Stimulated activated CD8-positive, alpha-beta memory T cell treated with anti-CD3 and anti-CD28 coated beads, Interleukin-12 subunit alpha, Interleukin-12 subunit beta, amount 100 ng/mL, for 24 hours (primary cell): Measurements from ENCODE around the gene GRM1.

Experiments used
- DNase-seq: peaks from one replicate; pipeline ENCODE4 v3.0.0-alpha.2; 2020; ENCODE audit errors: extremely low read depth

GRM1 gene

DNA sequence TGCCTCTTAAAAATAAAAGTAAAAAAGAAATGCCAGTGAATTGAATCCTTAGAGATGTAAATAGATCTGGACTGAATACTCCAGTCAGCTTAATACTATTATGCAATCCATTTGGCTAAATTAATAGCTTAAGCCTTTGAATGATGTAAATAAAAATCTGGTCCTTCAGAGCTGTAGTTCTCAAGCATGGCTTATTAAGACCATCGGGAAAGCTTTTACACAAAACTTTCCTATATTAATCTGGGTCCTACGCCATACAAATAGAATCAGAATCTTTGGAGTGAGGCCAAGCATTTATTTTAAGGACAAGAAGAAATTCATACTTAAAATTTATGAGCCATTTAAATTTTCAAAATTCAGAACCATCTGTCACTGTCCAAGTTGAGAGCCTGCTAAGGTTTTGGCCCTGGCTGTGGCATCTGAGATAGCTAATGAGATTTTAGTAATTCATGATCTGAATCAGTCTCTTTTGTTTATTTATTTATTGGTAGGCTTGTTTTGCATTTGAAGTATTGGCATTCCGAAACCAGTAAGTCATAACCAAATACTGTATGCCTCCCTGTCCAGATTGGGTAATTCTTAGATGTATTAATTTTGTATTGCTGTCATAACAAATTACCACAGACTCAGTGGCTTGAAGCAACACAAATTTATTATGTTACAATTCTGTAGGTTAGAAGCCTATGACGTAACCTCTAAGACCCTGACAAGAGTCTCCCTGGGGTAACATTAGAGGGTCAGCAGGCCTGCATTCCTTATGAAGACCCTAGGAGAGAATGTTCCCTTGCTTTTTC, 286.7 kb downstream of the GRM1 start:
- DNase-seq, result no peak

DNA sequence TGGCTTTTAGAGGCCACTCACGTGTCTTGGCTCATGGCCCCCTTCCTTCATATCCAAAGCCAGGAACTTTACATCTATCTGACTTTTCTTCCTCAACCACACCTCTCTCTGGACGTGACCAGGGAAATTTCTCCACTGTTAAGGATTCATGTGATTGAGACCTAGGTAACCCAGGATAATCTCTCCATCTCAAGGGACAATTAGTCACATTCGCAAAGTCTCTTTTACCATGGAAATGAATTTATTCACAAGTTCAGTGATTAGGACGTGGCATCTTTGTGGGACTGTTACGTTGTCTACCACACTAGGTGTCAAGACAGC, 287.3 kb downstream of the GRM1 start:
- DNase-seq, result no peak

DNA sequence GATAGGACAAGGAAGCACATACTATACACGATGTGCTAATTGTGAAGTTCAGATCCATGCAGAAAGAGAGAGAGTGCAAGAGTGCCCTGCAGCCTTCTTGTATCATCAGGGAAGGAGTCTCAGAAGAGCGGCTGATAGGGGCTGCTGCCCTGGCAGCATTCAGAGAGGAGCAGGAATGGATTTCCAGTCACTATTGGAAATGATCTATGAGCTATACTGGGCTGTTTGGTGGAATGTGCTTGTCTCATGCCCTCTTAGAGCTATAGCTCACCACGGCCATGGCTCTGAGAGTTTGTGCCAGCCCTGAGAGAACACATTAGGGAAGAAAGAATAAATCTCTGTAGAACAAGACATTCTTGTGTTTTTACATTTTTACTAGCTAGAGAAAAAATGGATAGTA, 302.2 kb downstream of the GRM1 start:
- no peak for DNase-seq

DNA sequence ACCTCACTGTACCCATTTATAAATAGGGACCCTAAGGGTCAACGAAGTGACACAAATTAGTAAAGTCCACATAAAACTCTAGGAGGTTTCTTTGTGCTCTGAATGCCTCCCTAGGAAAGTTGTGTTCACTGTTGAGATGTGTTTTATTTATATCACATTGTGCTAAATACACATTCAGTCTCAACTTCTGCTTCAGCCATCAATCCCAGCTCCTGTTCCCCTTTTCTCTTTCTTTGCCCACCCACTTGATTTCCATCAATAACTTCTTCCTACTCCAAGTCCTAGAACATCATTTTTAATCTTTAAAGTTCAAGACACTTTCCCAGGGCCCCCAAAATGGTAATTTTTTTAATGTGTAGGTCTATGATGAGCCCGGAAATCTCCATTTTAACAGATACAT, 306.5 kb downstream of the GRM1 start:
- no peak for DNase-seq

DNA sequence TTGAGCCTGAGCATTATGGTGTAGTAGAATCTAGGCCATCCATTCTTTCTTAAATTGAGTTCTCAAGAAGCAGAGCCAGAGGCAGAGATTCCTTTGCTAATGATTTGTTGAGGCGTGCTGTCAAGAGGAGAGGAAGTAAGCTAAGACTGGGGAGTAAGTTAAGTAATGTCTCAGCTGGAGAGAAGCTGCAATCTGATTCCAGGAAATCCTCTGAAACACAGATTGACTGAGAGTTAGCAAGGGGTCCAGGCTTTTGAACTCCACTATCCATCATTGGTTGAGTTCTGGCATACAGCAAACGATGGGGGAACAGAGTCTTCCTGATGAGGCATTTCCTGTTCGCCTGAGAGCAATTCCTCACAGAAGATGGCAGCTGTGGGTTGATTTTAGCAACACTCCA, 307.3 kb downstream of the GRM1 start:
- DNase-seq, result no peak

DNA sequence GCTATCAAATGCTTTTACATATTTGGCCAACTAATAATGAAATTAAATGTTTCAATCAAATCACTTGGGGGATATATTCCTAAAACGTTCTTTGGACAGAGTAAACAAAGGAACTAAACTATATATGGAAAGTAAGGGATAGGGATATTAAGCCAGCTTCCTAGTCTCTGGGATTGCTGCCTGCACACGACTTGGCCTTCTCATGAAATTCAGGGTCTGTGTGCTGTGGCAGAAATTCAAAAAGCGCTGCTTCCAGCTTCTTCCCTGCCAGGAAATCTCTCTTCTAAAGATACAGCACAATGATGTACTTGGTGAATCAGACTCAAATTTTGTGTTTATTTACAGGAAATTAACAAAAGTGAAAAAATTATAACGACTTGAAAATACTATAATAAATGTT, 308.5 kb downstream of the GRM1 start:
- DNase-seq, result no peak

DNA sequence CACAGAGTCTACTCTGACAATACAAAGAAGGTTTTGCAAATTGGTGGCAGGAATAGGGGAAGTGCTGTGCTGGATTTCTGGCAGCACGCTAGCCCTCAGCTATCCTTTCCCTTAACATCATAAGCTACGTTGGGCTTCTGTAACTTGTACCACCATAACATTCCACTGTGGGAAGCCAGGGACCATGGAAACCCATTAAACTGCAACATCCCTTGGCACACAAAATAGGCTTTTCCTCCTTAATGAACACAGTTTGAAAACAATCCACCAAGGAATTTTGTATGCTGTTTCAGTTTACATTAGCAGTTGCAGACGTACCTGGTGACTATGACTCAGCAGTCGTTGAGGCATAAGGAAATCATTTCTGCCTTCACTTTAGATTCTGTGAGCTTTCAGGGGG, 310.9 kb downstream of the GRM1 start:
- DNase-seq, result no peak

DNA sequence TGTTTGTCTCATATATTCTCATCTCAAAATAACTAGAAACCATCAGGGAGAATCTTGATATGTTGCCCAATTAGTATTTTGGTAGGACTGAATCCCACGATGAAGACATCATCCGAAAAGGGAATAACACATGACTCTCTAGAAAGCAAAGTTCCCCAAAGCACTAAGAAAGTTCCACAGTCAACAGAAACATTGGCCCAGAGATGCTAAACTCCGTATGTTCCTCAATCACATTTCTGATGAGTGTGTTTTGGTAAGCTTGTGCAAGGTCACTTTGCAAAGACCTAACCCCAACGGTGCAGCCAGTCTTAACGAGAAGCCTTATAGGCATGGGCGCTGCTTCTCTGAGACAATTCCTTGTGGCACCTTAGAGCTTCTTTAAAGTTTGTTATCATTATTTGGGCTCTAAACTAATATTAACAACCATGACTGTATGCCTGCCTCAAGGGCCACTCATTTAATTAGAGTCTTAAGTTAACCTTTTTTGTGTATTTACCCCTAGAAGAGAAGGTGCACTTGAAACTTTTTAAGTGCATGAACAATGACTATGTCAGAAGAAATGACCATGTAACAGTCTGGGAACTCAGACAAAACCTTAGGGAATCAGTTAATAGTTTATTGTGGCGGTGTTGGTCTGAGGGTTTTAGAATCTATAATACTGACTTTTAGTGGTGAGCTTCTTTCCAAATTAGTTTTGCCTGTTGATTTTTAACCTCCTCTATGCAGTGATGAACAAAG, 312.8 kb downstream of the GRM1 start:
- no peak for DNase-seq

DNA sequence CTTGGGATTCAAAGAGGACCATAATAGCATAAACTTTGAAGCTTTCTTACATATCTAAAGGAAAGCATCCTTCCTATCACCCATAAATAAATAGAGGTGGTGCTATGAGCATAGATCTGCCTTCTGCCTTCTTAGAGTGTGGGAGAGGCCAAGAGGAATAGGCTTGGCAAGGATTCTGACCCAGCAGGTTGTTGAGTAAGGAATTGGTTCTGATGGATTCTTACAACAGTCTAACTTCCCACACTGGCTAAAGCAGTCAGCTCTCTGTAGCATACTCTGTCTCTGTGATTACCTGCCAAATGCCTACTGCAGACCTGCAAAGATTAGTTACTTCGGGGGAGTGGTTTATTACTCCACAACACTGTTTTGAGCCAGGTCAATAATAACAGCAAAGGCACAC, 316.7 kb downstream of the GRM1 start:
- no peak for DNase-seq

DNA sequence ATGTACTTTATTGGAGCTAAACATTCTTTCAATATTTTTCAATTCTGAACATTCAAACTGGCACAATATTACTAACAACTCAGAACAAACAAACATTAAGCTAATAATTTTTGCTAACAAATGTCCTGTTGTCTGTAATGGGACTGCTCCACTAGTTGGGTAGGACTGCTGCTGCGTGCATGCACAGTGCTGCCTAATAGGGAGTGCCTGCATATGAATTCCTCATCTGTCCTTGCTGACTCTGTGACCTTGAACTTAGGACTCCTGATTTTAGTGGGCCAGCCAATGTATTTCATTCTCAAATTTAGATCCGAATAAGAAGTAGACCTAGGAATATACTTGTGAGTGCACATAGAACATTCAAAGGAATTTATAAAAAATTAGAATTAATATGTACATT, 318.2 kb downstream of the GRM1 start:
- DNase-seq, result no peak

DNA sequence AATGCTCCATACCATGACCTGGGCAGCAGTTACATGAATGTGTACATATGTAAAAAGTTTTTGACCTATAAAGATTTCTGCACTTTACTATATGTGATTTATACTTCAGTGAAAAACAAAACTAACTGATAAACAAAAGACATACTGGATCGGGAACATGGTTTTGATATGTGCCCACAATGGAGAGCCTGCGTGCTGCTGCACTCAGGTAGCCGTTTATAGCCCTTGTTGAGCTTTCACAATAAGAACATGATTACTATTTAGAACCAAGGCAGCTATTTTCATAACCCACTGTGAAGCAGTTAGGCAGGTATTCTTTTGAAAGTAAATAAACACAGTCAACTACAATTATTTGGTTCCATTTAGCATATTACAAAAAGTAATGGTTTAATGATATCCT, 318.8 kb downstream of the GRM1 start:
- DNase-seq, result no peak

DNA sequence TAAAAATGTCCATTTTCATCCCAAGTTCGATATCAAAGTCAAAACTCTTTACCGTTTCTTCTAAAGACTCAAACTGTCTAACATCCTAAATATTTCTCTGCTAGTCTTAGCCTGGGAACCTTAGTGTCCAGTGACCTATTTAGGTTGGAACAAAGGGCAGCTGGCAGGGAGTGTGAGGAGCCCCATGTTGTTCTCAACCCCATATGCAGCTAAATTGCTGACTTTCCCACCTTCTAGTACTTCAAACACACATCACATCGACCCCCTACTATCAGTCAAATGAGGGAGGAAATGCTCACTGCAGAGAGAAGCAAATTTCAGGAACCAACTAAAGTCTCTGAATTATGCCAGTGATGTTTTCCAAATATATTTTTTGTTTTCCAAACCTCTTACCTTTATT, 322.2 kb downstream of the GRM1 start:
- no peak for DNase-seq

DNA sequence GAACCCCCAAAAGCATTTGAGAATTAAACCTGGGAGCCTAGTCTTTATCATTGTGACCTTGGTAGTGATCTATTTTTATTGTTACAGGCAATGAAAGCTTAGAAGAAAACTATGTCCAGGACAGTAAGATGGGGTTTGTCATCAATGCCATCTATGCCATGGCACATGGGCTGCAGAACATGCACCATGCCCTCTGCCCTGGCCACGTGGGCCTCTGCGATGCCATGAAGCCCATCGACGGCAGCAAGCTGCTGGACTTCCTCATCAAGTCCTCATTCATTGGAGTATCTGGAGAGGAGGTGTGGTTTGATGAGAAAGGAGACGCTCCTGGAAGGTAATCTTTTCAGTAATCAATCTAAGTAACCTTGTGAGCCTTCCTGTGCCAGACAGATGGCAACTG, 323.3 kb downstream of the GRM1 start:
- no peak for DNase-seq

DNA sequence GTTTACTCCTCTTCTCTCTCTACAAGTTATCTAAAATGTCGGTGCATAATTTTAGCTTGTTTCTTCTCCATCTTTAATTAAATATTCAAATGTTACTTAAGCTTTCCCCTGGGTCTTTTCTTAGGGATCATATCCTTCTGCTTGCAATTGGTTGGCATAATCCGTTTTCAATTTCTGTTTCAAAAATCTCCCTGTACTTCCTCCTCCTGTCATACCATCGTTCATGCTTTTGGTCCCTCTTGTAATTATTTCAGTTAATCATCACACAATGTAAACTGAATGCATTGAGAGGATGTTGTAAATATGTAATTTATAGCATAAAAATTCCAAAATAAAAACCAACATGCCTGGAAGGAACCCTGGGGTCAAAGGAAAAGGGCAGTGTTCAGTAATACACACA, 325.6 kb downstream of the GRM1 start:
- DNase-seq, result no peak

DNA sequence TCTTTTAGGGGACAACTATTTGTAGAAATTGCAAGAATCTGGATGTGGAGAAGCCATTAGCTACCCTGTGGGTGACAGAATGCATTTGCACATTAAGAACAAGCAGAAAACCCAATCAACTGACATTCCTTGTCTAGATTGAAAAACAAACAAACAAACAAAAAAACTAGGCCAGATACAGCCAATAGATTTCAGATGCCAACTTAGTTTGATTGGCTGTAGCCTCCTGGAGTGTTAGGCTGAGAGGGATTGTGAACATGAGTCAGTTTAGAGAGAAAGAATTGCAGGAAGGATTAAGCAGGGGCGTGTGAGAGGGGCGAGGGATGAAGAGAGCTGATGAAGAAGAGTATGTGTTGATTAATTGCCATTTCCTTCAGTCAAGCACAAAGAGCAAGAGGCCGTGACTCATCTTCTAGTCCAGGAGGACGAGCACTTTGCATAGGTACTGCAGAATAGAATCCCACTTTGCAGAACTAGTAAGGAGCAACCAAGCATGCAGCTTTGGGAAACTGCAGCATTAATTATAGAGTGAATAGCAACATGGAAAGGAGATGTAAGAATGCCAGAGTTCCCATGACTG, 326.7 kb downstream of the GRM1 start:
- DNase-seq, result no peak

DNA sequence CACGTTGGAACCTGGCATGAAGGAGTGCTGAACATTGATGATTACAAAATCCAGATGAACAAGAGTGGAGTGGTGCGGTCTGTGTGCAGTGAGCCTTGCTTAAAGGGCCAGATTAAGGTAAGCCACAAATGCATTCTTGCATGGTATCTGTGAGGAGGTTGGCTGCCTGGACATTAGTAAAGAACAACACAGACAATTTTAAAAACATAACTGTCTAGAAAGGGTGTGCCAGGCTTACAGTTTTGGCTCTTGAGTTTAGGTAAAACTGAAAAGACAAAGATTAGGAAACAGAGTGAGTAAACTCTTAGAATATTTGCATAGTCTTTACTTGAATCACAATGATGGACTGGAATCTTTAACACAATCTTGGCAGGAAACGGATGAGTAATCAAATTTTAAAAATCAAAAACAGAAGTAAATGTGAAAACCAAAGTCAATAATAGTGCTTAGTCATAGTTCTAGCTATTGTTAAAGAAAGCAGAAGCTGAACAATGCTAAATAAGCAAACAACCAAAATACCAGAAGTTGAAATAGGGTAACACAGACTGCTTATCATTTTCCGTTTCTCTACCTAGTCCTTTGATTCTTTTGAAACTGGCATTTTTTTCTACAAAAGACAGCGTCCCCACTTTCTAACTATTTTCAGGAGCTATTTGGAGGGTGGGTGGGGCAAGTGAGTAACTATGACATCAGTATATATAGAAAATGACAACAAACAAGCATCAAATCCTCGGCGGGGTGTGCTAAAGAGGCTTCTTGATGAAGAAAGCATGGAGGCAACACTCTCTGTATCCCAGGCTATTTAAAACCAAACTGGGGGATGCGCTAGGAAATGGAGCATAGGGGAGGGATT, 328.9 kb downstream of the GRM1 start:
- DNase-seq, result no peak

DNA sequence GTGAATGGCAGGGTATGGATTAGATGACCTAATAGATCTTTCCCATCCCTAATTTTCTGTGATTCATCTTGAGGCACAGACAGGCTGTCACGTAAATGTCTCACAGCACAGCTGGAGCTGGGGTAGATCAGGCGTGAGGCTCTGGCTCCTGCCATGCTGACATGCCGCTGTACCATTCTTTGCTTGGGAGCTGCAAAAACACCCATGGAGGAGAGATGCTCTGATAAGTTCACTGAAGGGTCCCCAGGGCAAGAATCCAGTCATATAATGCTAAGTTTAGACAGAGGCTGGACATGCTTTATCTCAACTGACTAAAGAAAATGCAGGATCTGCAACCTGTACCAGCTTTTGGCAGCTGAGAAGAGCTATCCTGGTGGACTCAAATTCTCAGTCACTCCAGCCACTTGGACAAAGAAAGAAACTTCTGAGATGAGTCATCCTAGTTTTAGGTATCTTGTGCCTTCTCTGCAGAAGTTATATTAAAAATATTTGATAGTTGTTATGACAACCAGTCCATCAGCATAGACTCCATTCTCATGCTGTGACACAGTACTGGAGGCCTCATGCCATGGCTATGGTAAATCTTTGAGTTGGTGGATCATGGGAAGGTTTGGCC, 329.7 kb downstream of the GRM1 start:
- DNase-seq, result no peak

DNA sequence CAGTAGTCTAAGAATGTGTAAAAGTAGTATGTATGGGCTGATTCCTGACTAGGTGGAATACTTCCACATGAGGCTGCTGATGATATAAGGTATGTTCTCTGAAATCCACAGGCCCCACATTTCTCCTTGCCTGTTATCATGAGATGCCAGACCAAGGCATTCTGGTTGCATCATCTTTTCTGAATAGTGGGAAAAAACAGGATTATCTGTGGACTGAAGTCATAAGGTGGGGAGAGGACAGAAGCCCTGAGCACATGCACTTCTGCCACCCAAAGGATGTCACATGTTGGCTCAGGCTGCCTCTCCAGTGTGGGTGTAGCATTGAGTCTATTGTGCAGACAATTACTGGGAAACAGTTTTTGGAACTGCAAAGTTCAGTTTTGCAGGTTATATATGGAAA, 330.3 kb downstream of the GRM1 start:
- no peak for DNase-seq

DNA sequence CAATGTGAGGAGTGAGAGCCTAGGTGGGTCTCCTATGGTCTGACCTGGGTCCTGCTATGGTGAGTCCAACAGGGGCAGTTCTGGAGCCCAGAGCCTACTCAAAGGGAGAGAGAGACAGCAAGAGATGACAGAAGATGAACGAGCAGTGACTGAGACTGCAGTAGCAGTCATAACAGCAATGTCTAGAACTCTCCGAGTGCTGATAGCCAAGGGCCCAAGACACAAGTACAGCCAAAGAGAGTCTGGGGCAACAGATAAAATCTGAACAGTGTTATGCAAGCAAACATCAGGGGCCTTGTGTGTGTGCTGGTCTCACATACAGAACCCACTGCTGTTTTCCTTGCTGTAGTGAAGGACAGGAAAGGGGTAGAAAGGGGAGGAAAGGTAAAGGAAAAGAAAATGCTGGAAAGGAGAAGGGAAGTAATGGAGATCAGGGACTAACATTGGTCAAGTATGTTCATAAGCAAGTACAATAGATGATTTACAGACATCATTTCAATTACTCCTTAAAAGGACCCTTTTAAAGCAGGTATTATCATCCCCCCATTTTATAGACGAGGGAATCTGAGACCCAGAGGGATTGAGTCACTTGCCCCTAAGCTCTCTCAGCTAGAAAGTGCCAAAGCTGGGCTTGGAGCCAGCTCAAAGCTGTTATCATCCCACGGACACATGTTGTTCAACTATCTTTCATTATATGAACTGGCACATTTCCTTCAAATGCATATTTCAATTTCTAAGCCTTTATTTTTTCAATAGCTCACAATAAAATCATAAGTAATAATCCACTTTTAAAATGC, 332.5 kb downstream of the GRM1 start:
- DNase-seq, result no peak

DNA sequence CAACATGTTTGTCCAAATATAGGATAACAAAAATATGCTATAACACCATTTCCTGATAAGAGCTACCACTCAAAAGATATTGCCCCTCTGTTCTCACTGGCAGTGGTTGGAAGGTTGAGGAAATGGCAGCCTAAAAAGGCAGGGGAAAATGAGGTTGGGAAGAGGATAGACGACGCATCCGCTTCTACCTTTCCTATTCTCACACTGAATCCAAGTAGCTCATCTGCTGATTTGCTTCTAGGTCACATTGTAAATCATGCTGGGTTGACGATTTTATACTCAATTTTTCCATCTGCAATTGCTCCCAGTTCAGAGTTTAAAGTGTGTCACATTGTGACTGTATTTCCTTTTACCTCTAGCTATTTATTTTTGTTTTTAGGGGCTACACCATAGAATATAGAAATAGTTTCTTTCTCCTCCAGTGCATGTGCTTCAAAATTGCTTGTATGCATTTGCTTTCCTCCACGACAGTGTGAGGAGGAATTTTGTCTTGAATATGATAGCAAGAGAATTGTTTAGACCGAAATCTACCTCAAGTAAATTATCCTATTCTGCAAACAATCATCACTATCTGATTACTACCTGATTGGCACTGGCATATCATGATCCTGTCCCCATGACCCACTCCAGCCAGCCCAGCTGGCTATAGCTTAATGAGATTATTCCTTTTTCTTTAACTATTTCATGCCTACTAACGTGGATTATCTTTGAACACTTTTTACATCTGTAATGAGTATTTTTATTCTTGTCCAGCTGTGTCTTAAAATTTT, 335.2 kb downstream of the GRM1 start:
- DNase-seq, result no peak
